HFF-Myc (cell line): ENCODE measurements around the gene C3orf80.
"Not testable (repeated sequence)": the region's sequence is repeated elsewhere in the genome, so short reads cannot be mapped to it uniquely, and the experiment has no call there.

Experiments
- DNase-seq: peaks from one replicate; pipeline ENCODE4 v3.0.0-alpha.2; 2011; ENCODE audit warnings: low read depth; ENCODE audit errors: extremely low read depth
- H3K4me3 ChIP-seq: replicated peaks from 2 replicates; pipeline ENCODE4 v1.5.1; 2011; ENCODE audit warnings: low read depth, mild to moderate bottlenecking, control low read depth, low read length
- CTCF ChIP-seq: IDR thresholded peaks from 2 replicates; pipeline ENCODE4 v1.5.1; 2012; ENCODE audit warnings: mild to moderate bottlenecking, low read depth, low read length, control low read depth; ENCODE audit errors: missing control alignments

C3orf80 gene

GRCh38 chr3:160195106-160195505, 30.1 kb upstream of the C3orf80 start:
- no peak for DNase-seq
- no peak for TF ChIP-seq CTCF
- no peak overlapping the region for H3K4me3 ChIP-seq

- DNase-seq = no peak
- H3K4me3 ChIP-seq = no peak overlapping the region
- no peak for TF ChIP-seq CTCF
Observed at GRCh38 chr3:160196511-160197104, 28.6 kb upstream of the C3orf80 start.

GRCh38 chr3:160199108-160199507, 26.1 kb upstream of the C3orf80 start:
- no peak for DNase-seq
- TF ChIP-seq CTCF = no peak

GRCh38 chr3:160200353-160200752, 24.9 kb upstream of the C3orf80 start:
- H3K4me3 ChIP-seq = no peak overlapping the region
- DNase-seq = no peak
- TF ChIP-seq CTCF = no peak

More at GRCh38 chr3:160199108-160199507, 26.1 kb upstream of the C3orf80 start:
- no peak overlapping the region for H3K4me3 ChIP-seq

GRCh38 chr3:160204396-160205011, 20.7 kb upstream of the C3orf80 start:
- not testable (repeated sequence) for DNase-seq, H3K4me3 ChIP-seq

GRCh38 chr3:160205606-160206005, 19.6 kb upstream of the C3orf80 start:
- no peak for DNase-seq
- no peak for TF ChIP-seq CTCF
- H3K4me3 ChIP-seq = no peak overlapping the region

- DNase-seq = no peak
- TF ChIP-seq CTCF = no peak
- no peak overlapping the region for H3K4me3 ChIP-seq
Observed at GRCh38 chr3:160210341-160210740, 14.9 kb upstream of the C3orf80 start.
